Astrocyte of the cerebellum (primary cell): ENCODE data around the gene CSNK2A2.

Experiments used
- DNase-seq: peaks from one replicate; pipeline ENCODE4 v3.0.0-alpha.2; 2011; ENCODE audit warnings: low read depth
- H3K4me3 ChIP-seq: 2 replicates; pipeline ENCODE4 v1.5.1; 2011; ENCODE audit warnings: mild to moderate bottlenecking, low read depth, low read length, moderate library complexity
- CTCF ChIP-seq: IDR thresholded peaks from 2 replicates; pipeline ENCODE4 v1.5.1; 2012; ENCODE audit warnings: low read length, low read depth, moderate library complexity, mild to moderate bottlenecking; ENCODE audit errors: missing control alignments
- in situ Hi-C: cut with HindIII; loops from 2 replicates; pipeline ENCODE4 v1.10.0; 2017; ENCODE audit warnings: low sequenced_read_pairs

Gene CSNK2A2

GRCh38 chr16:58230259-58230658 is 32.4 kb upstream of the CSNK2A2 start:
- DNase-seq: no peak
- no peak for TF ChIP-seq CTCF
- no peak overlapping the region for H3K4me3 ChIP-seq
- in situ Hi-C loops: no loop called here

GRCh38 chr16:58226790-58227189 is 28.9 kb upstream of the CSNK2A2 start:
- in situ Hi-C loops: no loop called here
- no peak for TF ChIP-seq CTCF
- H3K4me3 ChIP-seq: no peak overlapping the region
- no peak for DNase-seq

GRCh38 chr16:58225965-58226602 is 28.2 kb upstream of the CSNK2A2 start:
- in situ Hi-C loops: no loop called here
- no peak for TF ChIP-seq CTCF
- no peak for DNase-seq
- no peak overlapping the region for H3K4me3 ChIP-seq

GRCh38 chr16:58222532-58223316 is 24.8 kb upstream of the CSNK2A2 start:
- no peak for DNase-seq
- TF ChIP-seq CTCF: no peak
- in situ Hi-C loops: no loop called here
- no peak overlapping the region for H3K4me3 ChIP-seq

GRCh38 chr16:58219432-58219831 is 21.5 kb upstream of the CSNK2A2 start:
- TF ChIP-seq CTCF: no peak
- no peak overlapping the region for H3K4me3 ChIP-seq
- in situ Hi-C loops: no loop called here
- DNase-seq: no peak

- in situ Hi-C loops: no loop called here
- no peak for DNase-seq
- no peak overlapping the region for H3K4me3 ChIP-seq
- TF ChIP-seq CTCF: no peak
Measured at GRCh38 chr16:58218786-58219185, 20.9 kb upstream of the CSNK2A2 start.
